Measurements from ENCODE around the gene KBTBD4. TPM values are rescaled to one million over a fixed set of nuclear protein-coding genes. Genes with fewer than 3 reads are reported as not detected.

The KBTBD4 gene
- total and polyA plus RNA-seq, 4 donors: 5.6 to 12.0 (median 8.6) TPM

DNA sequence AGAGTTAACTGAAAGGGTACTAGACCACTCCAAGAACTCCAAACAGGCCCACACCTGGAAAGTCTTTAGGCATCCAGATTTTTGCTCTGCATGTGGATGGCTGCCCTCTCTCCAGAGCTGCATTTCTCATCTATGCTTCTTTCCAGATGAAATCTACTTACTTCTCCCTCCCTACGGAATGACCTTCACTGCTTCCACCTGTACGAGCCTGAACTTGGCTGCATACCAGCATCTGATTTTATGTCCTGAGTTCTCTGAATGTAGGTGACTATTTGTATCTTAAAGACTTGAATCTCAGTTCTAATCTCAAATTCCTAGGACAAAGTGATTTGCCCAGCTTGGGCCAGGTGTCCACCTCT lies 39.1 kb downstream of the KBTBD4 start:
- H3K27me3 ChIP-seq (ENCODE audit: control insufficient read depth in 4 of 4, insufficient read depth in 4 of 4, low read length in 3 of 4): no peaks in the 10 kb centered on the region
- no peaks in the 10 kb centered on the region for H3K9me3 ChIP-seq (ENCODE audit: control insufficient read depth in 4 of 4, low read length in 3 of 4)
- no peak for TF ChIP-seq FOXA2 (IDR thresholded peaks at IDR 0.05)
- no peak for TF ChIP-seq EGR1 (IDR thresholded peaks at IDR 0.05; ENCODE audit: low read depth in 2 of 2)
- no peak for TF ChIP-seq RXRA (IDR thresholded peaks at IDR 0.05)
- TF ChIP-seq NR2F2 (IDR thresholded peaks at IDR 0.05): no peak
- no peak for TF ChIP-seq FOXA1 (IDR thresholded peaks at IDR 0.05)
- TF ChIP-seq, protein P1, sequence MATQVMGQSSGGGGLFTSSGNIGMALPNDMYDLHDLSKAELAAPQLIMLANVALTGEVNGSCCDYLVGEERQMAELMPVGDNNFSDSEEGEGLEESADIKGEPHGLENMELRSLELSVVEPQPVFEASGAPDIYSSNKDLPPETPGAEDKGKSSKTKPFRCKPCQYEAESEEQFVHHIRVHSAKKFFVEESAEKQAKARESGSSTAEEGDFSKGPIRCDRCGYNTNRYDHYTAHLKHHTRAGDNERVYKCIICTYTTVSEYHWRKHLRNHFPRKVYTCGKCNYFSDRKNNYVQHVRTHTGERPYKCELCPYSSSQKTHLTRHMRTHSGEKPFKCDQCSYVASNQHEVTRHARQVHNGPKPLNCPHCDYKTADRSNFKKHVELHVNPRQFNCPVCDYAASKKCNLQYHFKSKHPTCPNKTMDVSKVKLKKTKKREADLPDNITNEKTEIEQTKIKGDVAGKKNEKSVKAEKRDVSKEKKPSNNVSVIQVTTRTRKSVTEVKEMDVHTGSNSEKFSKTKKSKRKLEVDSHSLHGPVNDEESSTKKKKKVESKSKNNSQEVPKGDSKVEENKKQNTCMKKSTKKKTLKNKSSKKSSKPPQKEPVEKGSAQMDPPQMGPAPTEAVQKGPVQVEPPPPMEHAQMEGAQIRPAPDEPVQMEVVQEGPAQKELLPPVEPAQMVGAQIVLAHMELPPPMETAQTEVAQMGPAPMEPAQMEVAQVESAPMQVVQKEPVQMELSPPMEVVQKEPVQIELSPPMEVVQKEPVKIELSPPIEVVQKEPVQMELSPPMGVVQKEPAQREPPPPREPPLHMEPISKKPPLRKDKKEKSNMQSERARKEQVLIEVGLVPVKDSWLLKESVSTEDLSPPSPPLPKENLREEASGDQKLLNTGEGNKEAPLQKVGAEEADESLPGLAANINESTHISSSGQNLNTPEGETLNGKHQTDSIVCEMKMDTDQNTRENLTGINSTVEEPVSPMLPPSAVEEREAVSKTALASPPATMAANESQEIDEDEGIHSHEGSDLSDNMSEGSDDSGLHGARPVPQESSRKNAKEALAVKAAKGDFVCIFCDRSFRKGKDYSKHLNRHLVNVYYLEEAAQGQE (IDR thresholded peaks at IDR 0.05): no peak
- TF ChIP-seq, protein P2, sequence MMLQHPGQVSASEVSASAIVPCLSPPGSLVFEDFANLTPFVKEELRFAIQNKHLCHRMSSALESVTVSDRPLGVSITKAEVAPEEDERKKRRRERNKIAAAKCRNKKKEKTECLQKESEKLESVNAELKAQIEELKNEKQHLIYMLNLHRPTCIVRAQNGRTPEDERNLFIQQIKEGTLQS (IDR thresholded peaks at IDR 0.05): no peak
- TF ChIP-seq SP1 (IDR thresholded peaks at IDR 0.05): no peak
- no peak for TF ChIP-seq TAF1 (conservative IDR thresholded peaks at IDR 0.05)
- TF ChIP-seq RAD21 (IDR thresholded peaks at IDR 0.05): no peak
- no peak for TF ChIP-seq GABPA (IDR thresholded peaks at IDR 0.05 in 1 of 2, conservative IDR thresholded peaks at IDR 0.05 in 1 of 2)
- TF ChIP-seq YY1 (IDR thresholded peaks at IDR 0.05): no peak
- TF ChIP-seq, protein P3, sequence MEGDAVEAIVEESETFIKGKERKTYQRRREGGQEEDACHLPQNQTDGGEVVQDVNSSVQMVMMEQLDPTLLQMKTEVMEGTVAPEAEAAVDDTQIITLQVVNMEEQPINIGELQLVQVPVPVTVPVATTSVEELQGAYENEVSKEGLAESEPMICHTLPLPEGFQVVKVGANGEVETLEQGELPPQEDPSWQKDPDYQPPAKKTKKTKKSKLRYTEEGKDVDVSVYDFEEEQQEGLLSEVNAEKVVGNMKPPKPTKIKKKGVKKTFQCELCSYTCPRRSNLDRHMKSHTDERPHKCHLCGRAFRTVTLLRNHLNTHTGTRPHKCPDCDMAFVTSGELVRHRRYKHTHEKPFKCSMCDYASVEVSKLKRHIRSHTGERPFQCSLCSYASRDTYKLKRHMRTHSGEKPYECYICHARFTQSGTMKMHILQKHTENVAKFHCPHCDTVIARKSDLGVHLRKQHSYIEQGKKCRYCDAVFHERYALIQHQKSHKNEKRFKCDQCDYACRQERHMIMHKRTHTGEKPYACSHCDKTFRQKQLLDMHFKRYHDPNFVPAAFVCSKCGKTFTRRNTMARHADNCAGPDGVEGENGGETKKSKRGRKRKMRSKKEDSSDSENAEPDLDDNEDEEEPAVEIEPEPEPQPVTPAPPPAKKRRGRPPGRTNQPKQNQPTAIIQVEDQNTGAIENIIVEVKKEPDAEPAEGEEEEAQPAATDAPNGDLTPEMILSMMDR (IDR thresholded peaks at IDR 0.05; ENCODE audit: low read depth, low read length, missing input control): no peak
- TF ChIP-seq HNF4A (conservative IDR thresholded peaks at IDR 0.05): no peak
- no peak overlapping the region for H3K9ac ChIP-seq (ENCODE audit: low read depth in 1 of 2, low read length in 2 of 2)
- H3K36me3 ChIP-seq (ENCODE audit: control insufficient read depth in 4 of 4, insufficient read depth in 3 of 4, low read depth in 1 of 4, low read length in 3 of 4): no peaks in the 10 kb centered on the region
- peaks cover 6 to 28% (median 18%) of the 10 kb centered on the region in 4 donors for H3K4me1 ChIP-seq (ENCODE audit: control insufficient read depth in 4 of 4, insufficient read depth in 4 of 4, low read length in 3 of 4)
- no peak overlapping the region for H3K27ac ChIP-seq (ENCODE audit: low read depth in 1 of 2, low read length in 2 of 2)
- no peak for DNase-seq (ENCODE audit: low spot score)
- H3K4me3 ChIP-seq (ENCODE audit: low read depth in 1 of 3, low read length in 3 of 3): no peak overlapping the region
- 23% methylated on average over 2 of the region's 2 CpGs for WGBS

DNA sequence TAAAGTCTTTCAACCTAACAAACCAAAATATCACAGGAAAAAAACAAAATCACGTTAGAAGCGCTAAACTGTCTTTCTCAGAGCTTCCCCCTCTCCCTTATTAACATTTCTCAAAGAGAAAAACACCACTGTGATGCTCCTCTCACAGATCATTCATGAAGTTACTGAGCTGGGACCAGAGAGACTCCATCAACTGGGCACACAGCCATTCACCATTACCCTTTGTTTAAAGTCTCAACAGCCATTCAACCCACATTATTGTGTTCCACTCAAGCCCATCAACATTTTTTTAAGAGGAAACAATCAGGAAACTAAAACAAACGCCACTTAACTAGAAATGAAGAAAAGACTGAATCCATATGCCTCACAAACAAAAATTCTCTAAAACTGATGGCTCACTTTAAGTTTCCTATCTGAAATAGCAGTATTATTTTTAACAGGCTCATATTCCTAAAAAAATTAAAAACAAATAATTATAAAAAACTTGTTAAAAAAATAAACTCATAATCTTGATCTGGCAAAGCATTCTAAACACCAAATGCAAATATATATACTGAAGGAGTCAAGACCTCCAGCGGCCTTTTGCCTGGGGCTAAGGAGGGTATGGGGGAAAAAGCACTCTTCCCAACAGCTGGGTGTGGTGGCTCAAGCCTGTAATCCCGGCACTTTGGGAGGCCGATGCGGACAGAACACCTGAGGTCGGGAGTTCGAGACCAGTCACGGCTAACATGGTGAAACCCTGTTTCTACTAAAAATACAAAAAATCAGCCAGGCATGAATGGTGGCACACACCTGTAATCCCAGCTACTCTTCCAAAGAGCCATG lies 39.8 kb downstream of the KBTBD4 start:
- Histone ChIP-seq H3K4me1 (ENCODE audit: control insufficient read depth in 4 of 4, insufficient read depth in 4 of 4, low read length in 3 of 4) (peaks cover 5 to 23% (median 18%) of the 10 kb centered on the region in 4 donors), H3K27ac (ENCODE audit: low read depth in 1 of 2, low read length in 2 of 2) (no peak overlapping the region), H3K4me3 (ENCODE audit: low read depth in 1 of 3, low read length in 3 of 3) (no peak overlapping the region), H3K9me3 (ENCODE audit: control insufficient read depth in 4 of 4, low read length in 3 of 4) (no peaks in the 10 kb centered on the region), H3K9ac (ENCODE audit: low read depth in 1 of 2, low read length in 2 of 2) (no peak overlapping the region), H3K27me3 (ENCODE audit: control insufficient read depth in 4 of 4, insufficient read depth in 4 of 4, low read length in 3 of 4) (no peaks in the 10 kb centered on the region), H3K36me3 (ENCODE audit: control insufficient read depth in 4 of 4, insufficient read depth in 3 of 4, low read depth in 1 of 4, low read length in 3 of 4) (no peaks in the 10 kb centered on the region)
- no peak for DNase-seq (ENCODE audit: low spot score)
- 84% methylated on average over 10 of the region's 10 CpGs for WGBS
- TF ChIP-seq FOXA2 (IDR thresholded peaks at IDR 0.05) (no peak), YY1 (IDR thresholded peaks at IDR 0.05) (no peak), GABPA (IDR thresholded peaks at IDR 0.05 in 1 of 2, conservative IDR thresholded peaks at IDR 0.05 in 1 of 2) (no peak), NR2F2 (IDR thresholded peaks at IDR 0.05) (no peak), FOXA1 (IDR thresholded peaks at IDR 0.05) (no peak), EGR1 (IDR thresholded peaks at IDR 0.05; ENCODE audit: low read depth in 2 of 2) (no peak), SP1 (IDR thresholded peaks at IDR 0.05) (no peak), TAF1 (conservative IDR thresholded peaks at IDR 0.05) (no peak)
- TF ChIP-seq, protein P2 (IDR thresholded peaks at IDR 0.05): no peak
- TF ChIP-seq, protein P3 (IDR thresholded peaks at IDR 0.05; ENCODE audit: low read depth, low read length, missing input control): no peak

Measured in liver (tissue), 9 donors.